ENCODE measurements around the gene CHN2.
"Not testable (repeated sequence)": the region's sequence is repeated elsewhere in the genome, so short reads cannot be mapped to it uniquely, and the experiment has no call there.

CHN2 gene

GRCh38 chr7:29189743-29190201, 4.8 kb upstream of the CHN2 start:
- DNase-seq (ENCODE audit: low read depth in 2 of 2) = peak; percentile 3 to 8

GRCh38 chr7:29190349-29191045, 4.1 kb upstream of the CHN2 start:
- no peak for DNase-seq (ENCODE audit: low read depth in 2 of 2)

GRCh38 chr7:29192323-29192722, 2.3 kb upstream of the CHN2 start:
- no peak for DNase-seq (ENCODE audit: low read depth in 2 of 2)

GRCh38 chr7:29192811-29193210, 1.8 kb upstream of the CHN2 start:
- no peak for DNase-seq (ENCODE audit: low read depth in 2 of 2)

- DNase-seq (ENCODE audit: low read depth in 2 of 2) = no peak
Measured at GRCh38 chr7:29193316-29194205, 1.0 kb upstream of the CHN2 start.

DNA sequence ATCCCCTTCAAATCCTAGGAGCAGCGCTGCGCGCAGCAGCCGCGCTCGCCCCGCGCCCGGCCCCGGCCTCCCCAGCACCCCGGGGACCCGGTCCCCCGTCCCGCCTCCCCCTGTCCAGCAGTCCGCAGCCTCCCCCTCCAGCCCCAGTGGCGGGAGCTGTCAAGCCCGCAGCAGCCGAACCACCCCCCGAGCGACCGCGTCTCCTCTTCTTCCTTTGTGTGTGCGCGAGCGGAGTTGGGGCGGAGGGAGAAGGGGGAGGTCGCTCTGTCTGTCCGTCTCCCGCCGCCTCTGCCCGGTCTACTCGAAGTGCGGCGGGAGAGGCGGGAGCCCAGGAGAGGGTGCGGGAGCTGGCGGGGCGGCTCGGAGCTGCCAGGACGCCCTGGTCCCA, 375 bp upstream of the CHN2 start:
- DNase-seq (ENCODE audit: low read depth in 2 of 2) = no peak

GRCh38 chr7:29196191-29196590, 1.6 kb downstream of the CHN2 start:
- DNase-seq (ENCODE audit: low read depth in 2 of 2) = no peak

- DNase-seq (ENCODE audit: low read depth in 2 of 2) = no peak
Measured at GRCh38 chr7:29196971-29197595, 2.5 kb downstream of the CHN2 start.

DNA sequence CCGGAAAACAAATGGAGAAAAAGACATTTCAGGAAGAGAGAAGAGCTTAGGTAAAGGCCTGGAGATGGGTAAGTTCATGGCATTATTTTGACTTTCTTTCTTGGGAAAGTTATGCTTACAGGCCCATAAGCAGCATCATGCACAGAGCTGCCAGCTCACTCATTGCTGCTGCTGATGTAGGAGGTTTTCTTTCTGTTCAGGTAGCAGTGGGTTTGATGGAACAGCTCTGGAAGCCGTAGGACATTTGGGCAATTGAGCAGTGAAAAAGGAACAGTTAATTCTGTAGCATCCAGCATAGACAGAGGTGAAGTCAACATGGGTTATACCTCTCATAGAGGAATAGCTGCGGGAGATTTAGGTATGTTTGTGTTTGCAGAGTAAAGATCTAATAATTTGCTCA, 3.3 kb downstream of the CHN2 start:
- DNase-seq (ENCODE audit: low read depth in 2 of 2) = no peak

DNA sequence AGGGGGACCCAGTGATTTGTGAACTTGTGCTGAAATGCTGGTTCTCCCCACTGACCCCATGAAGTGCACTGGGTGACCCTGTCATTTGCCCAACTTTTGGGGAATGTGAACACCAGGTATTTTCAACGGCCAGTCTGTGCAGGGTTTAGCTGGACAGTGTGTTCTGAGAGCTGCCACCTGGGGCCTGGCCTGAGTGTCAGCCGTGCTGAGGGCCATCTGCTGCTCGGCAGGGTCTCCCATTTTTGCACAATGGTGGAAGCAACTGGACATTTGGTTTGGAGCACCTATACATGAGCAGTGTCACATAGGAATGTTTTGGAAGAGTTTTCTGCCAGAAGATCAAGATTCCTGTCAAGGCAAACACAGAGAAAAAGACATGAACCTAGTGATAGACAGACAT, 5.2 kb downstream of the CHN2 start:
- DNase-seq (ENCODE audit: low read depth in 2 of 2) = no peak

- no peak for DNase-seq (ENCODE audit: low read depth in 2 of 2)
Measured at GRCh38 chr7:29202651-29203069, 8.1 kb downstream of the CHN2 start.

GRCh38 chr7:29204491-29205272, 10.1 kb downstream of the CHN2 start:
- no peak for DNase-seq (ENCODE audit: low read depth in 2 of 2)

- DNase-seq (ENCODE audit: low read depth in 2 of 2) = no peak
Measured at GRCh38 chr7:29207162-29207801, 12.7 kb downstream of the CHN2 start.

DNA sequence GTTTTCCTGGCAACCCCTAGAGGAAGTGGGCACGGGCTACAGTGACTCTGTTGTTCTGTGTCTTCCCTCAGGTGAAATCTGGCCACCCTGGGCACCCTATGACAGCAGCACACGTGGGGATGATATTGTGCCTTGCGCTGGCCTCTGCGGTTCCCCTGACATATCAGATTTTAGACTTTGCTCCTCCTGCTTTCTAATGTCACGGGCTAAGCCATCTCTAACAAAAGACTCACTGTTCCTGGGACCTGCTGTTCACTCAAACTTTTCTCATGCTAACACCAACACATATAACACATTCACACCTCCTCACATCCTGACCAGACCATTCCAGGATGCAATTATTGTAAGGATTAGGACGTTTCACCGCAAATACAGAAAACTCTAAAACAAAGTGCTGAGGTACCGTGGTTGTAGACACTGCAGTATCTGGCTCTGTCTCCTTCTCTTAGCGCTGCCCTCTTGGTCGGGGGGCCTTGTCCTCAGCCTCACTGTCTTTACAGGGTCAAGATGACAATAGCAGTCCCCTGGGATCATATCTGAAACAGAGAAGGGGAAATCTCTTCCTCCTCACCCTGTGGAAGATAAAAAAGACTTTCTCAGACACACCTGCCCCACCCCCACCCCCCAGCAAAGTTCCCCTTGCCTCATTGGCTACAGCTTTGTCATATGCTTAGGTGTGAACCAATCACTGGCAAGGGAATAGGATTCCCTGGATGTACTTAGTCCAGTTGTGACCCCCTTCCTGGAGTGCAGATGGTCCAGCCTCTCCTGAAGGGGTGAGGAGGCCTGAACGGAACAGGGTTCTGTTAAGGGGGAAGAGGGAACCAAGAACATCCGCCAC, 14.1 kb downstream of the CHN2 start:
- DNase-seq (ENCODE audit: low read depth in 2 of 2) = no peak

DNA sequence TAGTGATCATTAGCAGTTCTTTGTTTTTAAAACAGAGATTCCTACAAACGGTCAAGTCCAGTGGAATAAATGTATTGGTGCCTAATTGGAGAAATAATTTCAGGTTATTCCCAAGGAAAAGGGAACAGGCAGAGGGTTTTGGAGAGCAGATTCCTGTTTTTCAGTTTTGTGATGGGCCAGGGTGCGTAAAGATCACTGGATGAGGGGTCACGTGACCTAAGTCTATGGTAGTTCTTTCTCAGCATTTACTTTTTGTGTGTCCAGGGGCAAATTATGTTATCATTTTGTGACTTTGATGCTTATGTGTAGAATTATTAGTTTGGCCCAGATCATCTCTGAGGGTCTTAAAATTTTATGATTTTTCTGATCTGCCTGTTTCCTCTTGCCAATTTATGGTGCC, 15.2 kb downstream of the CHN2 start:
- DNase-seq (ENCODE audit: low read depth in 2 of 2) = no peak

DNA sequence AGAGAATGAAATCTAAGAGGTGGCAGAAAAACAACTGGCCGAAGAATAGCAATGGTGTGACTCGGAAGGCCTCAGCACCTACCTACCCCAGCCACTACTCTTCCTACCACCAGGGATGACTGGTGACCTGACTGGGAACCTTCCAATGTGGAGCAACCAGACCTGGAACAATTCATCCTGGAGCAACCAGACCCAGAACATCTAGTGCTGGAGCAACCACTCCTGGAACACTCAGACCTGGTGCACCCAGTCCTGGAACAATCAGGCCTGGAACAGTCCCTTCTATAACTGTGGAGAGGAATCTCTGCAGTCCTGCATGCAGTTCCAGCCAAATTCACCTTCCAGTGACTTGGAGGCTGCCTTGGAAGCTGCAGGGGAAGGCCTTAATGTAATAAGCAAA, 18.2 kb downstream of the CHN2 start:
- DNase-seq (ENCODE audit: low read depth in 2 of 2) = not testable (repeated sequence)

GRCh38 chr7:29214056-29214455, 19.5 kb downstream of the CHN2 start:
- DNase-seq (ENCODE audit: low read depth in 2 of 2) = no peak

DNA sequence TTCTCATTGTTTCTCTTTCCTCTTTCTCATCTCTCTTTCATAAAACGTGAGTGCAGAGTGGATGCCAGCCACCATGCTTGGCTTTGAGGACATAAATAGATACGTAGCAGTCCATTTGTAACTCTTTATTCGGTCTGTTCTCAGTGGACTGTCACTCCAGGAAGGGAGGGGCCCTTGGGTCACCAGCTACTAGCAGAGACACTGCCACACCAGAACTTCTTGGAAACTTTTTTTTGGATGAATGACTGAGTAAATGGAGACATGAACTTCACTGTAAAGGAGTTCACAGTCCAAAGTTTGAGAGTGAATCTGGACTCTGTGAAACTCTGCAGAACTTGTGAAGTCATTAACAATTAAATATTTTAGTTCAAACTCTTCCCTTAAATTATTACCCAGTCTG, 20.2 kb downstream of the CHN2 start:
- DNase-seq (ENCODE audit: low read depth in 2 of 2) = no peak

DNA sequence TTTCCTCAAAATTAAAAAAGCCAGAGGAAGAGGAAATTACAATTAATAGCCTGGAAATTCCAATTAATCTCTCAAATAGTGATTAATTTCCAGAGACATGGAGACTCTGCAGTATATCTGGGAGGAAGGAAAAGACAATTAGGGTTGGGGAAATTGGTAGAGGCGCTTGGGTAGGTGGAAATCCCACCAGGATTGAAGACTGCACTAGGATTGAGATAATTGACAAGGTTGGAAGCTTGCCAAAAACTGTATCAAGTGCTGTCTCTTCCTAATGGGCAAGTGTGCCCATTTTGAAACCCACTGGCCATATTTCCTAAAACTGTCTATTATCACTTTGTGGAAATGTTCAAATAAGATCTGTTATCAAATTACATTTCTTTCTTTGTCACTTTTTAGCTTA, 21.6 kb downstream of the CHN2 start:
- DNase-seq (ENCODE audit: low read depth in 2 of 2) = no peak

- no peak for DNase-seq (ENCODE audit: low read depth in 2 of 2)
Measured at GRCh38 chr7:29217113-29217512, 22.5 kb downstream of the CHN2 start.

Measured in fibroblast of skin of left quadriceps (primary cell).